GM19467 (cell line): ENCODE data around the gene TMSB4X.
"Not testable (repeated sequence)": the region's sequence is repeated elsewhere in the genome, so short reads cannot be mapped to it uniquely, and the experiment has no call there.

ENCODE experiments used
- ATAC-seq: cut with Tn5 transposase; IDR thresholded peaks from one replicate; pipeline ENCODE4 v1.9.1; 2021; ENCODE audit warnings: mild to moderate bottlenecking, moderate library complexity; ENCODE audit not compliant: unreplicated experiment

Gene TMSB4X

GRCh38 chrX:12974305-12974795 lies 560 bp upstream of the TMSB4X start:
- ATAC-seq = no peak

- ATAC-seq = no peak
Measured at GRCh38 chrX:12975670-12975965, 708 bp downstream of the TMSB4X start.

- no peak for ATAC-seq
Measured at GRCh38 chrX:12975991-12976558, 1.2 kb downstream of the TMSB4X start.

- not testable (repeated sequence) for ATAC-seq
Measured at GRCh38 chrX:12976819-12977732, 2.2 kb downstream of the TMSB4X start.

GRCh38 chrX:12977761-12978204 lies 2.9 kb downstream of the TMSB4X start:
- peak; percentile 1 for ATAC-seq

GRCh38 chrX:12978205-12979025 lies 3.5 kb downstream of the TMSB4X start:
- peak; percentile 49 for ATAC-seq

- no peak for ATAC-seq
Measured at GRCh38 chrX:12979026-12979607, 4.2 kb downstream of the TMSB4X start.

- no peak for ATAC-seq
Measured at GRCh38 chrX:12979616-12980015, 4.7 kb downstream of the TMSB4X start.

- ATAC-seq = not testable (repeated sequence)
Measured at GRCh38 chrX:12980039-12980438, 5.1 kb downstream of the TMSB4X start.

GRCh38 chrX:12981880-12982279 lies 7.0 kb downstream of the TMSB4X start:
- ATAC-seq = no peak

- ATAC-seq = peak; percentile 60
Measured at GRCh38 chrX:12984603-12985319, 9.9 kb downstream of the TMSB4X start.

- no peak for ATAC-seq
Measured at GRCh38 chrX:12985331-12985730, 10.4 kb downstream of the TMSB4X start.

GRCh38 chrX:12986164-12986779 lies 11.4 kb downstream of the TMSB4X start:
- peak; percentile 30 for ATAC-seq

GRCh38 chrX:12986886-12987285 lies 12.0 kb downstream of the TMSB4X start:
- no peak for ATAC-seq

- no peak for ATAC-seq
Measured at GRCh38 chrX:12987340-12987739, 12.4 kb downstream of the TMSB4X start.

- no peak for ATAC-seq
Measured at GRCh38 chrX:12987900-12988594, 13.1 kb downstream of the TMSB4X start.

- no peak for ATAC-seq
Measured at GRCh38 chrX:12988797-12989196, 13.9 kb downstream of the TMSB4X start.

GRCh38 chrX:12989461-12989860 lies 14.6 kb downstream of the TMSB4X start:
- ATAC-seq = no peak

GRCh38 chrX:12991575-12991974 lies 16.7 kb downstream of the TMSB4X start:
- no peak for ATAC-seq
